Endodermal cell (in vitro differentiated cells): ENCODE results near the gene SPEM1. TPM values are rescaled to one million over a fixed set of nuclear protein-coding genes. Genes with fewer than 3 reads are reported as not detected.

Experiments used
- DNase-seq: peaks from one replicate; pipeline ENCODE4 v3.0.0-alpha.2; 2017
- H3K27ac ChIP-seq: 2 replicates; pipeline ENCODE4 v1.5.1; 2013; ENCODE audit warnings: mild to moderate bottlenecking, low read depth, low read length, moderate library complexity
- H3K27me3 ChIP-seq: 2 replicates; pipeline ENCODE4 v1.6.1; 2013; ENCODE audit warnings: mild to moderate bottlenecking, low read length, moderate library complexity; ENCODE audit not compliant: insufficient read depth, control insufficient read depth, poor library complexity, severe bottlenecking
- H3K36me3 ChIP-seq: 2 replicates; pipeline ENCODE4 v1.7.0; 2013; ENCODE audit warnings: mild to moderate bottlenecking, low read length, moderate library complexity; ENCODE audit not compliant: control insufficient read depth, insufficient read depth
- H3K4me1 ChIP-seq: one replicate; pipeline ENCODE4 v1.7.0; 2013; ENCODE audit warnings: low read length; ENCODE audit not compliant: control insufficient read depth, insufficient read depth
- H3K4me3 ChIP-seq: 2 replicates; pipeline ENCODE4 v1.5.1; 2013; ENCODE audit warnings: mild to moderate bottlenecking, low read length, moderate library complexity
- H3K9ac ChIP-seq: 2 replicates; pipeline ENCODE4 v1.6.1; 2013; ENCODE audit warnings: mild to moderate bottlenecking, low read length, moderate library complexity; ENCODE audit not compliant: poor library complexity, severe bottlenecking; ENCODE audit errors: extremely low read depth
- H3K9me3 ChIP-seq: 2 replicates; pipeline ENCODE4 v1.6.1; 2013; ENCODE audit warnings: mild to moderate bottlenecking, low read length, moderate library complexity; ENCODE audit not compliant: control insufficient read depth
- H3K27ac Mint-ChIP-seq: 2 replicates; pipeline ENCODE4 v1.8.0; 2020; ENCODE audit warnings: mixed read lengths
- H3K27me3 Mint-ChIP-seq: 2 replicates; pipeline ENCODE4 v1.8.0; 2021; ENCODE audit warnings: mild to moderate bottlenecking, mixed read lengths; ENCODE audit not compliant: insufficient read depth
- H3K36me3 Mint-ChIP-seq: 2 replicates; pipeline ENCODE4 v1.8.0; 2020; ENCODE audit warnings: low read depth, mixed read lengths
- H3K4me1 Mint-ChIP-seq: 2 replicates; pipeline ENCODE4 v1.8.0; 2020; ENCODE audit warnings: mixed read lengths
- H3K4me3 Mint-ChIP-seq: 2 replicates; pipeline ENCODE4 v1.8.0; 2020; ENCODE audit warnings: mild to moderate bottlenecking, moderate library complexity, mixed read lengths
- H3K9me3 Mint-ChIP-seq: 2 replicates; pipeline ENCODE4 v1.8.0; 2020; ENCODE audit warnings: mild to moderate bottlenecking, mixed read lengths
- WGBS, 2 experiments: methylation state at CpG; one replicate each; pipeline versions ENCODE4 v1.1.5 to v1.1.7; 2013; ENCODE audit warnings: missing lambda C conversion rate in 2 of 2, mixed read lengths in 1 of 2; ENCODE audit not compliant: insufficient coverage in 1 of 2, insufficient read length in 1 of 2; 5-methylcytosine and 5-hydroxymethylcytosine counted together
- total RNA-seq, 2 donors: library from RNA; stranded (reverse); fragmentation: NEBNext Ultra II Directional in 1 of 2; extraction: Animal tissue kit (Norgen Biotek cat#: 25700) in 1 of 2; gene quantifications; 2 replicates in 1 of 2; 3 replicates in 1 of 2; pipeline ENCODE4 v1.2.1, GENCODE V29; 2021
- TF ChIP-seq, protein P1 (sequence below): fragments of 200-600 bp; sonication (generic); conservative IDR thresholded peaks from 2 replicates; pipeline ENCODE4 v1.5.0; 2021; ENCODE audit warnings: antibody characterized with exemption, mild to moderate bottlenecking

Gene SPEM1
- total RNA-seq, 2 donors from 2014 or later, result 0.46 to 0.49 TPM

GRCh38 chr17:7442142-7442541, 22.0 kb downstream of the SPEM1 start:
- TF ChIP-seq, protein P1, sequence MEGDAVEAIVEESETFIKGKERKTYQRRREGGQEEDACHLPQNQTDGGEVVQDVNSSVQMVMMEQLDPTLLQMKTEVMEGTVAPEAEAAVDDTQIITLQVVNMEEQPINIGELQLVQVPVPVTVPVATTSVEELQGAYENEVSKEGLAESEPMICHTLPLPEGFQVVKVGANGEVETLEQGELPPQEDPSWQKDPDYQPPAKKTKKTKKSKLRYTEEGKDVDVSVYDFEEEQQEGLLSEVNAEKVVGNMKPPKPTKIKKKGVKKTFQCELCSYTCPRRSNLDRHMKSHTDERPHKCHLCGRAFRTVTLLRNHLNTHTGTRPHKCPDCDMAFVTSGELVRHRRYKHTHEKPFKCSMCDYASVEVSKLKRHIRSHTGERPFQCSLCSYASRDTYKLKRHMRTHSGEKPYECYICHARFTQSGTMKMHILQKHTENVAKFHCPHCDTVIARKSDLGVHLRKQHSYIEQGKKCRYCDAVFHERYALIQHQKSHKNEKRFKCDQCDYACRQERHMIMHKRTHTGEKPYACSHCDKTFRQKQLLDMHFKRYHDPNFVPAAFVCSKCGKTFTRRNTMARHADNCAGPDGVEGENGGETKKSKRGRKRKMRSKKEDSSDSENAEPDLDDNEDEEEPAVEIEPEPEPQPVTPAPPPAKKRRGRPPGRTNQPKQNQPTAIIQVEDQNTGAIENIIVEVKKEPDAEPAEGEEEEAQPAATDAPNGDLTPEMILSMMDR, result no peak
- no peaks in the 10 kb centered on the region for H3K36me3 Mint-ChIP-seq
- no peak overlapping the region for H3K27ac Mint-ChIP-seq
- Histone ChIP-seq H3K36me3 (no peaks in the 10 kb centered on the region), H3K9me3 (no peaks in the 10 kb centered on the region), H3K4me3 (no peak overlapping the region), H3K9ac (no peak overlapping the region), H3K27ac (no peak overlapping the region), H3K4me1 (no peaks in the 10 kb centered on the region), H3K27me3 (peaks cover 43% of the 10 kb centered on the region)
- no peak for DNase-seq
- H3K4me1 Mint-ChIP-seq, result peaks cover 18% of the 10 kb centered on the region
- H3K27me3 Mint-ChIP-seq, result peaks cover 83% of the 10 kb centered on the region
- 80 to 93% methylated on average over 2 of the region's 2 CpGs for WGBS, 2 experiments
- H3K4me3 Mint-ChIP-seq, result no peak overlapping the region
- H3K9me3 Mint-ChIP-seq, result no peaks in the 10 kb centered on the region

- H3K36me3 Mint-ChIP-seq, result no peaks in the 10 kb centered on the region
- no peak overlapping the region for H3K4me3 Mint-ChIP-seq
- H3K4me3 ChIP-seq, result no peak overlapping the region
- peaks cover 79% of the 10 kb centered on the region for H3K27me3 Mint-ChIP-seq
- no peaks in the 10 kb centered on the region for H3K4me1 ChIP-seq
- H3K27ac Mint-ChIP-seq, result no peak overlapping the region
- H3K9ac ChIP-seq, result no peak overlapping the region
- H3K36me3 ChIP-seq, result no peaks in the 10 kb centered on the region
- 85 to 97% methylated on average over 6 to 7 of the region's 7 CpGs for WGBS, 2 experiments
- DNase-seq, result no peak
- H3K27me3 ChIP-seq, result peaks cover 27% of the 10 kb centered on the region
- no peaks in the 10 kb centered on the region for H3K9me3 Mint-ChIP-seq
- peaks cover 8% of the 10 kb centered on the region for H3K4me1 Mint-ChIP-seq
- H3K27ac ChIP-seq, result no peak overlapping the region
- TF ChIP-seq, protein P1, result no peak
- no peaks in the 10 kb centered on the region for H3K9me3 ChIP-seq
Measured at GRCh38 chr17:7443499-7444485, 23.7 kb downstream of the SPEM1 start.

DNA sequence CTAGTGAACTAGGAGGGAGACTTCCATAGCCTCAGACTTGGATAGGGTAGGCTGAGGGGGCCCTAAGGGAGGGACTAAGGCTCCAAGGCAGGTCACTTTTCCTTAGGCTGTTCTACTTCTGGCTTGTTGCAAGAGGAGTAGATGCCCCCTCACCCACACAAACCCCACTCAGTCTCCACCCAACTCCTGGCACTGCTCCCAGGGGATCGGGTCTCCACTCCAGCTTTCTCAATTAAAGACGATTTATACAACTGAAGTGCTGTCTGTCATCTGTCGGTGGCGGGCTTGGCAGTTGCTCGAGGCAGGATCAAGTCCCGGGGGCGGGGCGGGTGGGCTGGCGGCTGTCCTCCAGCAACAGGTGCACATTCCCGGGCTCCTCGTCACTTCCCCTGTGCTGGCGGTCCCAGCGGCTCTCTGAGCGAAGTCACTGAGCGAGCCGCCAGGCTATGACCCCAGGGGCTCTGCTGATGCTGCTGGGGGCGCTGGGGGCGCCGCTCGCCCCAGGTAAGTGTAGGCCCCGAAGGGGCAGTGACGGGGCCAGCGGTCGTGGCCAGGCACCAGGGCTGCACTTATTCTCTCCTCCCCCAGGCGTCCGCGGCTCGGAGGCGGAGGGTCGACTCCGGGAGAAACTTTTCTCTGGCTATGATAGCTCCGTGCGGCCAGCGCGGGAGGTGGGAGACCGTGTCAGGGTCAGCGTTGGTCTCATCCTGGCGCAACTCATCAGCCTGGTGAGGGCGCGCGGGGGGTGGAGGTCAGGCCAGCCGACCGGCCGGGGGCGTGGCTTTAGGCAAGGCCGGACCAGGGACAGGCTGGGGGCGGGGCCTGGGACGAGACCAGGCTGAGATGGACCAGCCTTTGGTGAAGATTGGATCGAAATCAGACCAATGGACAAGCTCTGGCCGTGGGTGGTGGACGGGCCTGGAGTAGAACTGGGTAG, 24.8 kb downstream of the SPEM1 start, which contains the start of gene CHRNB1:
TSS of gene CHRNB1 (plus strand) at position 380 of the 937 bp plus-strand sequence. CDS start at position 447, 67 bp downstream.
- no peaks in the 10 kb centered on the region for H3K4me1 ChIP-seq
- peak; percentile 98 for DNase-seq
- H3K4me3 ChIP-seq, result peak within 1 kb of the TSS; percentile 79
- H3K9me3 Mint-ChIP-seq, result no peaks in the 10 kb centered on the region
- H3K36me3 ChIP-seq, result no peaks in the 10 kb centered on the region
- peak within 1 kb of the TSS; percentile 50 for H3K9ac ChIP-seq
- H3K27ac Mint-ChIP-seq, result peak within 1 kb of the TSS; percentile 93
- whole genome bisulfite sequencing, 2 experiments, result 3 to 5% methylated on average over 31 to 51 of the region's 51 CpGs
- H3K27me3 Mint-ChIP-seq, result peaks cover 71% of the 10 kb centered on the region
- no peak within 1 kb of the TSS for H3K27ac ChIP-seq
- peak within 1 kb of the TSS; percentile 71 for H3K4me3 Mint-ChIP-seq
- H3K36me3 Mint-ChIP-seq, result no peaks in the 10 kb centered on the region
- peaks cover 6% of the 10 kb centered on the region for H3K4me1 Mint-ChIP-seq
- H3K27me3 ChIP-seq, result peaks cover 16% of the 10 kb centered on the region
- no peaks in the 10 kb centered on the region for H3K9me3 ChIP-seq
- TF ChIP-seq, protein P1, result peak; percentile 50
